Endodermal cell (in vitro differentiated cells): ENCODE measurements around the gene PDGFRB. TPM values are rescaled to one million over a fixed set of nuclear protein-coding genes. Genes with fewer than 3 reads are reported as not detected.
"Not testable (repeated sequence)": the region's sequence is repeated elsewhere in the genome, so short reads cannot be mapped to it uniquely, and the experiment has no call there.

ENCODE experiments used
- DNase-seq: peaks from one replicate; pipeline ENCODE4 v3.0.0-alpha.2; 2017
- H3K27ac ChIP-seq: 2 replicates; pipeline ENCODE4 v1.5.1; 2013; ENCODE audit warnings: mild to moderate bottlenecking, low read depth, low read length, moderate library complexity
- H3K27me3 ChIP-seq: 2 replicates; pipeline ENCODE4 v1.6.1; 2013; ENCODE audit warnings: mild to moderate bottlenecking, low read length, moderate library complexity; ENCODE audit not compliant: insufficient read depth, control insufficient read depth, poor library complexity, severe bottlenecking
- H3K36me3 ChIP-seq: 2 replicates; pipeline ENCODE4 v1.7.0; 2013; ENCODE audit warnings: mild to moderate bottlenecking, low read length, moderate library complexity; ENCODE audit not compliant: control insufficient read depth, insufficient read depth
- H3K4me1 ChIP-seq: one replicate; pipeline ENCODE4 v1.7.0; 2013; ENCODE audit warnings: low read length; ENCODE audit not compliant: control insufficient read depth, insufficient read depth
- H3K4me3 ChIP-seq: 2 replicates; pipeline ENCODE4 v1.5.1; 2013; ENCODE audit warnings: mild to moderate bottlenecking, low read length, moderate library complexity
- H3K9ac ChIP-seq: 2 replicates; pipeline ENCODE4 v1.6.1; 2013; ENCODE audit warnings: mild to moderate bottlenecking, low read length, moderate library complexity; ENCODE audit not compliant: poor library complexity, severe bottlenecking; ENCODE audit errors: extremely low read depth
- H3K9me3 ChIP-seq: 2 replicates; pipeline ENCODE4 v1.6.1; 2013; ENCODE audit warnings: mild to moderate bottlenecking, low read length, moderate library complexity; ENCODE audit not compliant: control insufficient read depth
- H3K27ac Mint-ChIP-seq: 2 replicates; pipeline ENCODE4 v1.8.0; 2020; ENCODE audit warnings: mixed read lengths
- H3K27me3 Mint-ChIP-seq: 2 replicates; pipeline ENCODE4 v1.8.0; 2021; ENCODE audit warnings: mild to moderate bottlenecking, mixed read lengths; ENCODE audit not compliant: insufficient read depth
- H3K36me3 Mint-ChIP-seq: 2 replicates; pipeline ENCODE4 v1.8.0; 2020; ENCODE audit warnings: low read depth, mixed read lengths
- H3K4me1 Mint-ChIP-seq: 2 replicates; pipeline ENCODE4 v1.8.0; 2020; ENCODE audit warnings: mixed read lengths
- H3K4me3 Mint-ChIP-seq: 2 replicates; pipeline ENCODE4 v1.8.0; 2020; ENCODE audit warnings: mild to moderate bottlenecking, moderate library complexity, mixed read lengths
- H3K9me3 Mint-ChIP-seq: 2 replicates; pipeline ENCODE4 v1.8.0; 2020; ENCODE audit warnings: mild to moderate bottlenecking, mixed read lengths
- CTCF ChIP-seq: fragments of 200-600 bp; sonication (generic); conservative IDR thresholded peaks from 2 replicates; pipeline ENCODE4 v1.5.0; 2021; ENCODE audit warnings: antibody characterized with exemption, mild to moderate bottlenecking
- WGBS, 2 experiments: methylation state at CpG; one replicate each; pipeline versions ENCODE4 v1.1.5 to v1.1.7; 2013; ENCODE audit warnings: missing lambda C conversion rate in 2 of 2, mixed read lengths in 1 of 2; ENCODE audit not compliant: insufficient coverage in 1 of 2, insufficient read length in 1 of 2; 5-methylcytosine and 5-hydroxymethylcytosine counted together
- total RNA-seq, 2 donors: library from RNA; stranded (reverse); fragmentation: NEBNext Ultra II Directional in 1 of 2; extraction: Animal tissue kit (Norgen Biotek cat#: 25700) in 1 of 2; gene quantifications; 2 replicates in 1 of 2; 3 replicates in 1 of 2; pipeline ENCODE4 v1.2.1, GENCODE V29; 2021

PDGFRB gene
- total RNA-seq, 2 donors from 2014 or later, result 4.1 to 6.5 TPM

- Histone ChIP-seq H3K4me3 (no peak overlapping the region), H3K9me3 (no peaks in the 10 kb centered on the region), H3K27ac (no peak overlapping the region), H3K36me3 (no peaks in the 10 kb centered on the region), H3K27me3 (peaks cover 11% of the 10 kb centered on the region), H3K9ac (no peak overlapping the region), H3K4me1 (peaks cover 19% of the 10 kb centered on the region)
- H3K4me1 Mint-ChIP-seq, result peaks cover 19% of the 10 kb centered on the region
- H3K9me3 Mint-ChIP-seq, result no peaks in the 10 kb centered on the region
- H3K27ac Mint-ChIP-seq, result no peak overlapping the region
- no peak overlapping the region for H3K4me3 Mint-ChIP-seq
- whole genome bisulfite sequencing, 2 experiments, result 88 to 91% methylated on average over 6 to 7 of the region's 7 CpGs
- TF ChIP-seq CTCF, result no peak
- H3K36me3 Mint-ChIP-seq, result no peaks in the 10 kb centered on the region
- H3K27me3 Mint-ChIP-seq, result peaks cover 16% of the 10 kb centered on the region
- DNase-seq, result no peak
Measured at GRCh38 chr5:150085191-150085912, 70.3 kb downstream of the PDGFRB start.

- H3K36me3 Mint-ChIP-seq, DNase-seq, H3K4me3 ChIP-seq: not testable (repeated sequence)
Measured at GRCh38 chr5:150084754-150085153, 70.9 kb downstream of the PDGFRB start.

GRCh38 chr5:150082889-150083288 lies 72.8 kb downstream of the PDGFRB start:
- Histone ChIP-seq H3K9me3 (no peaks in the 10 kb centered on the region), H3K27me3 (no peaks in the 10 kb centered on the region), H3K4me1 (peaks cover 19% of the 10 kb centered on the region), H3K36me3 (no peaks in the 10 kb centered on the region), H3K27ac (no peak overlapping the region), H3K9ac (no peak overlapping the region), H3K4me3 (no peak overlapping the region)
- no peak for TF ChIP-seq CTCF
- Mint-ChIP-seq H3K4me1 (peaks cover 19% of the 10 kb centered on the region), H3K4me3 (no peak overlapping the region), H3K9me3 (no peaks in the 10 kb centered on the region), H3K36me3 (no peaks in the 10 kb centered on the region), H3K27ac (no peak overlapping the region), H3K27me3 (peaks cover 11% of the 10 kb centered on the region)
- DNase-seq, result peak; percentile 38
- WGBS, 2 experiments, result 84 to 96% methylated on average over 5 to 6 of the region's 6 CpGs

More at GRCh38 chr5:150084754-150085153, 70.9 kb downstream of the PDGFRB start:
- peaks cover 19% of the 10 kb centered on the region for H3K4me1 ChIP-seq
- H3K9ac ChIP-seq, H3K27me3 ChIP-seq, H3K36me3 ChIP-seq, H3K9me3 Mint-ChIP-seq, H3K9me3 ChIP-seq, H3K4me3 Mint-ChIP-seq, H3K27ac ChIP-seq, H3K27ac Mint-ChIP-seq: not testable (repeated sequence)
- Mint-ChIP-seq H3K27me3 (peaks cover 15% of the 10 kb centered on the region), H3K4me1 (peaks cover 19% of the 10 kb centered on the region)
- WGBS, 2 experiments, result 91 to 95% methylated on average over 5 to 6 of the region's 6 CpGs
